ENCODE results near the gene MAP3K20. TPM values are rescaled to one million over a fixed set of nuclear protein-coding genes. Genes with fewer than 3 reads are reported as not detected.

The MAP3K20 gene
- total and polyA plus RNA-seq, 2 donors (not counting 3 experiments of a cell fraction or from before 2014, with no cell fraction given), result 7.8 to 31.5 TPM

DNA sequence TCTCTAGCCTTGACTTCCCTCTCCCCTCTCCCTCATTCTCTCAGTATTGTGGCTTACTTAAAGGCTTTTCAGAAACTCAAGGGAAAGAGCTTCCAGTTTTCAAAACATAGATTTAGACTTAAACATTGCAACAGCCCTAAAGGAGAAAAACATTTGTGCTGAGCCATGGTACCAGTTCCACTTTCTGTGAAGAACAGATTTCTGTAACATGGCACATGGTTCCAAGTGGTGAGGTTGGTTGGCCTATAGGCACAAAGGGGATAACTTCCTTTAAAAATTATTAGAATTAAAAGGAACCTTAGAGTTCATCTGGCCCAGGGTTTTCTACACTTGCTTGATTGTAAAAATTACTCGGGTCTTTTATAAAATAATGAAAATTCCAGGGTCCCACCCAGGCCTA is 140.4 kb downstream of the MAP3K20 start:
- no peak for FAIRE-seq
- Histone ChIP-seq H3K9me1 (replicated peaks; ENCODE audit: control insufficient read depth, extremely low read depth, insufficient read depth, low read length) (no peaks in the 10 kb centered on the region), H3K27ac (ENCODE audit: insufficient read depth, low read depth, low read length) (no peak overlapping the region), H2AFZ (ENCODE audit: low read depth, low read length) (no peak overlapping the region), H3K79me2 (ENCODE audit: control insufficient read depth, insufficient read depth, low read length) (no peaks in the 10 kb centered on the region), H3K4me3 (replicated peaks in 1 of 3; ENCODE audit: insufficient read depth in 1 of 3, low read depth in 1 of 3, low read length in 3 of 3) (no peak overlapping the region), H3K27me3 (ENCODE audit: control insufficient read depth in 2 of 2, insufficient read depth in 2 of 2, low read length in 2 of 2) (no peaks in the 10 kb centered on the region), H3K4me2 (ENCODE audit: insufficient read depth, low read length) (no peak overlapping the region), H3K9me3 (replicated peaks; ENCODE audit: control insufficient read depth, insufficient read depth, low read length) (no peaks in the 10 kb centered on the region), H3K36me3 (ENCODE audit: control insufficient read depth in 2 of 2, extremely low read depth in 1 of 2, insufficient read depth in 2 of 2, low read length in 2 of 2) (no peaks in the 10 kb centered on the region), H4K20me1 (replicated peaks; ENCODE audit: control insufficient read depth, extremely low read depth, insufficient read depth, low read length) (no peaks in the 10 kb centered on the region), H3K4me1 (ENCODE audit: control insufficient read depth, extremely low read depth, insufficient read depth, low read length) (no peaks in the 10 kb centered on the region), H3K9ac (replicated peaks; ENCODE audit: extremely low read depth, insufficient read depth, low read length) (no peak overlapping the region)
- no TSS peak for BruUV-seq (replicated peaks)
- TF ChIP-seq JUN (IDR thresholded peaks at IDR 0.05; ENCODE audit: borderline replicate concordance, insufficient read depth, insufficient read length, low read depth) (no peak), EZH2 (IDR thresholded peaks at IDR 0.05; ENCODE audit: borderline replicate concordance, low read depth, low read length, severe bottlenecking) (no peak), MYC (IDR thresholded peaks at IDR 0.05; ENCODE audit: low read depth, low read length) (no peak), MAX (IDR thresholded peaks at IDR 0.05; ENCODE audit: insufficient read depth, insufficient read length) (no peak), GATA2 (IDR thresholded peaks at IDR 0.05; ENCODE audit: insufficient read depth, insufficient read length, low read depth, low read length) (no peak), FOS (IDR thresholded peaks at IDR 0.05; ENCODE audit: borderline replicate concordance, insufficient read depth, low read length) (no peak), POLR2AphosphoS5 (IDR thresholded peaks at IDR 0.05; ENCODE audit: insufficient read depth, low read depth, low read length) (no peak)
- TF ChIP-seq, protein P1, sequence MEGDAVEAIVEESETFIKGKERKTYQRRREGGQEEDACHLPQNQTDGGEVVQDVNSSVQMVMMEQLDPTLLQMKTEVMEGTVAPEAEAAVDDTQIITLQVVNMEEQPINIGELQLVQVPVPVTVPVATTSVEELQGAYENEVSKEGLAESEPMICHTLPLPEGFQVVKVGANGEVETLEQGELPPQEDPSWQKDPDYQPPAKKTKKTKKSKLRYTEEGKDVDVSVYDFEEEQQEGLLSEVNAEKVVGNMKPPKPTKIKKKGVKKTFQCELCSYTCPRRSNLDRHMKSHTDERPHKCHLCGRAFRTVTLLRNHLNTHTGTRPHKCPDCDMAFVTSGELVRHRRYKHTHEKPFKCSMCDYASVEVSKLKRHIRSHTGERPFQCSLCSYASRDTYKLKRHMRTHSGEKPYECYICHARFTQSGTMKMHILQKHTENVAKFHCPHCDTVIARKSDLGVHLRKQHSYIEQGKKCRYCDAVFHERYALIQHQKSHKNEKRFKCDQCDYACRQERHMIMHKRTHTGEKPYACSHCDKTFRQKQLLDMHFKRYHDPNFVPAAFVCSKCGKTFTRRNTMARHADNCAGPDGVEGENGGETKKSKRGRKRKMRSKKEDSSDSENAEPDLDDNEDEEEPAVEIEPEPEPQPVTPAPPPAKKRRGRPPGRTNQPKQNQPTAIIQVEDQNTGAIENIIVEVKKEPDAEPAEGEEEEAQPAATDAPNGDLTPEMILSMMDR (IDR thresholded peaks at IDR 0.05; ENCODE audit: extremely low read depth in 1 of 2, insufficient read depth in 1 of 2, low read depth in 1 of 2, low read length in 2 of 2), result no peak
- dilution Hi-C loops (cut with MboI; ENCODE audit: extremely low pct_ligation_motif_present, low sequenced_read_pairs) (loop anchor here (25.0 kb wide), 1 partner anchor 204 kb away; no protein-coding TSS in a partner anchor), intact Hi-C loops (cut with micrococcal nuclease) (loop anchor here (10.0 kb wide), 1 partner anchor 139 kb away; the partner anchor contains the start of gene CDCA7)
- DNase-seq (ENCODE audit: low read depth, low spot score), result no peak
- CTCF ChIA-PET, result interaction anchor here (1.0 to 17.1 kb wide), 4 partner anchors 11 to 284 kb away, joined by 3 to 493 read pairs (median 6); no protein-coding TSS in a partner anchor
- POLR2A ChIA-PET, result no interaction called here
